Right ventricle myocardium superior (tissue), 1 donor: Measurements from ENCODE around the gene GALNTL6. TPM values are rescaled to one million over a fixed set of nuclear protein-coding genes. Genes with fewer than 3 reads are reported as not detected.
"Not testable (repeated sequence)": the region's sequence is repeated elsewhere in the genome, so short reads cannot be mapped to it uniquely, and the experiment has no call there.

Experiments used
- ATAC-seq: fragments of 200-7000 bp; cut with Tn5 transposase; one replicate; pipeline ENCODE4 v1.9.1; 2020; ENCODE audit warnings: mild to moderate bottlenecking; ENCODE audit not compliant: poor library complexity
- DNase-seq: peaks from one replicate; pipeline ENCODE4 v3.0.0-alpha.2; 2020
- intact Hi-C: fragments of 100-400 bp; cut with DNase I; formaldehyde crosslinking; loops from one replicate; pipeline ENCODE4 v1.11.2; 2022
- total RNA-seq: library from RNA; stranded (reverse); fragmentation: NEBNext Ultra II Directional; extraction: Animal tissue kit (Norgen Biotek cat#: 25700); gene quantifications from one replicate; pipeline ENCODE4 v1.2.1, GENCODE V29; 2021
- donor health status: DM: no; HTN: yes; CAD: no; lungs with severe emphysema.

GALNTL6 gene
- total RNA-seq, 1 donor from 2014 or later: not detected

DNA sequence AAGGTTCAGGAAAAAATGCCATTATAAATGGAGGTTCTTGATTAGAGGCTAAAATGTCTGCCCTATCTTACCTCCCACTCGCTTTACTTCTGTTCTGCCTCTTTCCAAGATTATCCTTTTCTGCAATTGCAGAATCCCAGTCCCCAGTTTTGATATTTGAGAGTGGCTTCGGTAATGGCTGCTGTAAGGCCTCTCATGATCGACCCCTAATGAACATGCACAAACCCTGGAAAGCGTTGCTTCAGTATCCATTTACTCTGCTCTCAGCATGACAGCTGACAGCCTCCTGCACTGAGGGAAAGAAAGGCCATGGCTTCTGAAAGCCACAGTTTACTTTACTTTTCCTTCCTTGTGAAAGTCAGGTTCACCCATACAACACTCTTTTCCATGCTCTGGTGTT is 1030.0 kb downstream of the GALNTL6 start:
- DNase-seq (no peak), ATAC-seq (no peak)
- intact Hi-C loops: no loop called here

DNA sequence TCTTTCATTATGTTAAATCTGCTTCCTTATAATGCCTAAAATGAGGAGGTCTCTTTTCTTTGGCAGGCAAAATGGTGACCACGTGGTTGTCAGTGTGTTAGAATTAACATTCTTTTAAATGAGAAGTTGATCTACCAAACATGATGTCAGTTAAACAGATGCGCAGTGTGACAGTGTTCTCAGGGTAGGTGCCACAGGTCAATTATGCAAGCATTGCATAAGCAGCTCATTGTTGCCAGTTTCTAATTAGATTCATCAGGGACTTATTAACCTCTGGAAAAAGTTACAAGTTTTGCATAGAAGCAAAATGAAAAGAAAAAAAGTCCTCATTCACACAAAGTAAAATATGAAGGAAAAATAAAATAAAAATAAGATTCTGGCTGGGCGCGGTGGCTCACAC is 1031.4 kb downstream of the GALNTL6 start:
- intact Hi-C loops: no loop called here
- ATAC-seq: no peak
- DNase-seq: no peak

DNA sequence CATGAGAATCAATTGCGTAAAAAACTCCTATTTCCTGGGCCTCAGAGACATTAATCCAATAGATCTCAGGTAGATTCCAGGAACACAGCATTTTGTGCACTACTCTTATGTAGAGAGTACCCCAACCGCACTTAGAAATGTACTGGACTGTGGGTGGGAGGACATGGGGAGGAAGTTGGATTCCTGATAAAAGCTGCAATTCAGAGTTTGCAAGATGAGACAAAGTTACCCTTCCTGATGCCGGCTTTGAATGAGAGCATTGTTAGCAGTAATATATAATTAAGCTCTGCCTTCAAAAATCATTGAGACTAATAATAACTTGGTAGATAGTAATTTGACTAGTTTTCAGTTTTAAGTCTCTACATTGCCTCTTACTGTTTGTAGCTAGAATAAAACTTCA is 1032.1 kb downstream of the GALNTL6 start:
- intact Hi-C loops: no loop called here
- DNase-seq (no peak), ATAC-seq (no peak)

DNA sequence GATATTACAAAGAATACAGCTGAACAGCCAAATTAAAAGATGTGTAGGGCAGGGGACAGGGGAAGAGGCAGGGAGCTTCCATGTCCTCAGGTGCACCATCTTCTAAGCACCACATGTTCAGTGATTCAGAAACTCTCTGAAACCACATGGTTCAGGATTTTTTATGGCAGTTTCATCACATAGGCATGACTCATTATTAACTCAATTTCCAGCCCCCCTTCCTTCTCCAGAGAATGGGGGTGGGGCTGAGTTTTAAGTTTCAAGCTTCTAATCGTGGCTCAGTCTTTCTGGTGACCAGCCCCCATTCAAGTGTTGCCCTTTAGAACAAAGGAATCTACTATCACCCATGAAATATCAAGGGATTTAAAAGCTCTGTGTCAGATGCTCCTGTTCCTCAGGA is 1037.6 kb downstream of the GALNTL6 start:
- intact Hi-C loops: no loop called here
- ATAC-seq (no peak), DNase-seq (no peak)

DNA sequence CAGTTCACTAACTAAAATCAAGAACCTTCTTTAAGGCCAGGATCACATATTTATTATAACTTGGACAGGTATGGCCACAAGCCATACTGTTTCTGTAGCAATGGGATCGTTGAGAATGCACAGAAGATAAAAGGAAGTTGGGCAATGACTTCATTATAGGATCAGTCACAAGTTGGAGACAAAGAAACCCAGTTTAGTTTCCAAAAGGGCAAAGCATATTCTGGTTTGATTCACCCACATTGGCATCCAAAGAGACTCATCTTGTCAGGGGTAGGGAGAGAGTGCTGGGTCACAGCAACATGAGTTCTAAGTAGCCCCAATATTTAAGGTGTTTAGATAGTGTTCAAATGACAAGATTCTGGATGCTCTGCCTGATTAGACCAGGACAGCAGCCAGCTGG is 1038.3 kb downstream of the GALNTL6 start:
- ATAC-seq (no peak), DNase-seq (no peak)
- intact Hi-C loops: no loop called here

DNA sequence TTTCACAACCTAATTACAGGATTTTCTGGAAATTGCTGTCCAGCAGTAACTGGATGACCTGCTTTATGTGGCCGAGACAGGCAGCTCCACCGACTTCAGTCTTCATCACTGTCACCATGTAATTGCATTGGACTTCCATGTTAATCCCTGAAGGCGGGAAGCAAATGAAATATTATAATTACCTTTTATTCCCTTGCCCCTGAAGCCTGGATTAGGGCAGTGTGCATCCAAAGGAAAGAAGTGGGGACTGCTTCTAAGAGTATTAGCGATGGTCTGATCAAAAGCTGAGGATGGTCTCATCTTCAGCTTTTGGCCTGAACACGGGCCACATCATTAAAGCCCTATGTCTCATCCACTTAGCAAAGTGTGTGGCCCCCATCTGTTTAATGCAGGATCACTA is 1043.8 kb downstream of the GALNTL6 start:
- intact Hi-C loops: no loop called here
- no peak for ATAC-seq
- no peak for DNase-seq

DNA sequence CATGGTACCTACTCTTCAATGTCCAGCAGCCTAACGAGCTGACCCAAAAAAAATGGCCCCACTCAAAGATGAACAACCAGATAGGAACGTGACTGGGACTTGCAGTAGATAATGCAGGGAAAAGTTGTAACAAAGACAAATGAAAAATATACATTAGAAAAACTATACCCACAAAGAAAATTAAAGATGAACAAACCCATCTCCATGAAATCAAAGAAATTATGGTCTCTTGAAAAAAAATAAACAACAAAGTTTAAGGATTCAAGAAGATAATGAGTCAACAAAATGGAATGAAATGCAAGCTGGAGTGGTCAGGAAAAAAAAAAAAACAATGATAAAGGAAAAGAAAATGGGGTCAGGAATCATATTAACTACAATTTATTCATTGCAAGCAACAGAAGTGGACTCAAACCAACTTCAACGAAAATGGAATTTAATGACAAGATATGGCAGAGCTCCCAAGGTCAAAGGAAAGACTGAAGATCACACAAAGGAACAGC is 1045.6 kb downstream of the GALNTL6 start:
- DNase-seq (no peak), ATAC-seq (no peak)
- intact Hi-C loops: no loop called here

DNA sequence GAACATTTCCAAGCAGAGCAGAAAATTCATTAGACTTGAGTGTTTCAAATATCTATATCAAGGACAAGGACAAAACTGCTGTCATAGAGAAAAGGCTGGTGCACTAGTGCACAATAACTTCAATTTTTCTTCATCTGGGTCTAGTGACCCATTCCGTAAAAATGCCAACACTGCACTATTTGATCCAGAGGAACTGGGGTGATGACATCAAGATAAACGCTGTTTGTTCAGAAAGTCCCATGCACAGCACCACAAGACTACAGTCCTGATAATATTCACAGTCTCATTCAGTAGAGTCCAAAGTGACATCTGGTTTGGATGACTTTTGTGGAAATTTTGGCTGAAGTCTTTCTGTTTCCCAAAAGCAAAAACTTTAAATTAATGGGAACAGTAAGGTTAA is 1051.9 kb downstream of the GALNTL6 start:
- DNase-seq (no peak), ATAC-seq (no peak)
- intact Hi-C loops: no loop called here

DNA sequence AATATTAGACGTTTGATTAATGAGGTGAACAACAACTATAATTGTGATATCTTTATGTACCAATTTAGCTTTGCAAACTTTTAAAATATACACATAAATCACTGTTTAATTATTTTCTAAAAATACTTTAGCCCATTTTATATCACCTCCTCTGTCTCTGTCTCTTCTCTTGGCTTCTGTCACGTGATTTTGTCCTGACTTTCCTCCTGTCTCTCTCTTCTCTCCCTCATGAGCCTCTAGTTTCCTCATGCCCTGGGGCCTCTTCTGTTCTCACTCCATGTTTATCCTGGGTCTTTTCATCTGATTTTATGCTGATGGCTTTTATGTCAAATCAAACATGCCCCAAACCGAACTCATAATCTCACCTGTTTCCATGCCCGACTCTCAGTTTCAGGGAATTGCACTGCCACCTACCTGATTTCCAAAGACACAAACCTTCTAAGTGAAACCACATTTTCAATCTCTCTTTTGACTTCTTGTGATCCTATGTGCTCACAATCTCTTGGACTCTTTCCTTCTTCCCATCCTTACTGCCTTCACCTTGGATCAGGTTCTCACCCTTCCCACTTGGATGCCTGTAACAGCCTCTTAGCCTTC is 1052.4 kb downstream of the GALNTL6 start:
- no peak for ATAC-seq

DNA sequence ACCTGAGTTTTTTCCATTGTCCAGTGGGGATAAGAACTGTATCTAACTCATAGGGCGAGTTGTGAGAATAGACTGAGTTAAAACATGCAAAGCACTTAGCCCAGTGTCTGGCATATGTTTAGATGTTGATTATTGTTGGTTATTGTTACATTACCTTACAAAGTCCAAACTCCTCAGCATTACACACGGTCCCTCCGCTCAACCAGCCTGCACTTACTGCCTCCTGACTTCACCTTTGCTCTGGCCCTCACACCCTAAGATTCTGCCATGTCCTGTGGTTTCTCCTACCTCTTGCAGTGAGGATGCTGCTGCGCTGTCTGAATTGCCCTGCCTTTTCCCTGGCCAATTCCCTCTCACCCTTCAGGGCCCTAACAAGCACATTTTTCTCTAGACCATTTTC is 1053.2 kb downstream of the GALNTL6 start:
- DNase-seq (no peak), ATAC-seq (no peak)
- intact Hi-C loops: no loop called here

More for the DNA sequence above, 1052.4 kb downstream of the GALNTL6 start:
- intact Hi-C loops: no loop called here
- no peak for DNase-seq

DNA sequence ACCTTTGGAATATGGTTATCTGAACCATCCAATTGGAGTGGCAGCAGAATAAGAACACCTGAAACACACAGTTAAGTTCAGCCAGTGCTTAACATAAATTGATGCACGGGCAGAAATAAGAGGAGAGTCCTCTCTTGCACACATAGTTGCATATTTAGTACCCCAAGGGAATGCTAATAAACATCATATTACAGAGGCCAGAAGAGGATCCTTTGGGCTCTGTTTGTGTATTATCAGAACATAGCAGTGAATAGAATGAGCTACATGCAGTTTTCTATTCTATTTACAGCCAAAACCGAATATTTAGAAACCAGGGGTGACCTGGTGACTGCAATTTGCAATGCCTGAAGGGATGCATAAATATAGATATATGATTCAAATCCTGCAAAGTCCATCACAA is 1054.6 kb downstream of the GALNTL6 start:
- ATAC-seq (no peak), DNase-seq (no peak)
- intact Hi-C loops: no loop called here

DNA sequence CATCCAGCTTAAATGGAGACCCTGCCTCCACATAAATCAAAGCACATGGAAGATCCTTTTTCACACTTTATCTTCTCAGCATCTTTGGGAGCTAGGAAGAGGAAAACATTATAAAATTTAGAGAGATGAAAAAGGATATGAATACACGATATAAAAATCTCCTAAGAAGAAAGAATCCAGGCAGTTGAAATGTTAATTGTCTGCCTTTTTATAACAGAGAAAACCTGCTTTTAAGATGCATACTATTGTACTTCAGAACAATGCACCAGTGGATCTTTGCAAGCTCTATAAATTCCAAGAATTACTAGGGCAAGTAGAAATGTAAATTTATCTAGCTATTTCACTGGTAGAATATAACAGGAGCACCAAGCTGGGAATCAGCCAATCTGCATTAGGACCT is 1055.1 kb downstream of the GALNTL6 start:
- no peak for DNase-seq
- no peak for ATAC-seq
- intact Hi-C loops: no loop called here

DNA sequence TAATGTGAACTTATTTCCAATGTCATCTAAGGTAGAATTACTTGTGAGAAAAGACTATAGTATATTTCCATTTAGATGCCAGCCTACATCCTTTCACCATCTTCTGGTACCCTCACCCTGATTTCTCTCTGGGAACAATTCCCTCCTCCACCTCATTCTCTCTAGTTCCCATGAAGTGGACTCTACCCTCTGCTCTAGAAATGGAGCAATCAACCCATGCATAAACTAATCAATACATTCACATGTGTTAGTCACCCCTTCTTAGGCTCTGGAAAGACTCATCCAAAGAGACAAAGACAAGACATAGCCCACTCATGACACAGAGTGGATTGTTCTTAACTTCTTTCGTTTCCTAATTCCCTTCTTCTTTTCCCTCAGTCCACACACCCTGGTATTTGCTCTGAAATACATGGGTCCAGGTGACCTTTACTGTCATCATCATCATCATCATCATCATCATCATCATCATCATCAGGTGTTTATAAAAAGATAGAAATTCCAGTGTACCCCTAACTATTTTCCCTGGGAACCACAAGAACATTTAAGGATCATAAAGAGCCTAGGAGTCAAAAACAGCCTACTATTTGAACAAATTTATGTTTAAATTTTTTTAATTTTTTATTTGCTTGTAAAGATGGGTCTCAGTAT is 1056.5 kb downstream of the GALNTL6 start:
- DNase-seq (no peak), ATAC-seq (no peak)
- intact Hi-C loops: no loop called here

DNA sequence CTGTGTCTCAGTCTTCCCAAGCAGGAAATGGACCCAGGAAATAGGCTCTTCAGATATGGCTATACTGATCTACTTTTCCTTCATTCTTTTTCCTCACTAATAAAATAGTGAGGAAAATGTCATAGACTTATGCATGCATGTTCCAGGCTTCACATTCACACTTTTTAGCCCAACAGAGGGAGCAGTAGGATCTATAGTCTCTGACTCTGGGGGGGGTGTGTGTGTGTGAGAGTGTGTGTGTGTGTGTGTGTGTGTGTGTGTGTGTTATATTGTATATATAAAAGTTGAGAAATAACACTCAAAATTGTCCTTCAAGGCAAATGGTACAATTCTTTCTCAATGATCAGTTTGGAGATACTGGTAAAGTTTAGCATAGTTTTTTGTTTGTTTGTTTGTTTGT is 1058.2 kb downstream of the GALNTL6 start:
- DNase-seq (no peak), ATAC-seq (no peak)
- intact Hi-C loops: no loop called here

DNA sequence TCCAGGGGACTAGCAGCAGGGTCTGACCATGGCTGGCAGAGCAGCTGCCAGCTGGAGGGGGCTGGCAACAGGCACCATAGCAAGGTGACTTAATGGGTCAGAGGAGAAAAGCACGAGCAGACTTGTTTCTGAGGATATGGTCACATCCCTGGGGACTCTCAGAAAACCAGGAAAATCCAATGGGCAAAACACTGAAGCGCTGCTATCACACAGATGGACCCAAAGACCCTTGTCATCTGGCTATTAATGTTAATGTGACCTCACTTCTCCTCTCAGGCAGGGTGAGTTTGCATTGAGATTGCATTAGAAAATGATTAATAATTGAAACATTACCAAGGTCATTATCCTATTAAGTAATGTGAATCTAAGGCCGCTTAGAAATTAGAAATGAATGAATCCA is 1061.7 kb downstream of the GALNTL6 start:
- DNase-seq: no peak
- no peak for ATAC-seq
- intact Hi-C loops: no loop called here

DNA sequence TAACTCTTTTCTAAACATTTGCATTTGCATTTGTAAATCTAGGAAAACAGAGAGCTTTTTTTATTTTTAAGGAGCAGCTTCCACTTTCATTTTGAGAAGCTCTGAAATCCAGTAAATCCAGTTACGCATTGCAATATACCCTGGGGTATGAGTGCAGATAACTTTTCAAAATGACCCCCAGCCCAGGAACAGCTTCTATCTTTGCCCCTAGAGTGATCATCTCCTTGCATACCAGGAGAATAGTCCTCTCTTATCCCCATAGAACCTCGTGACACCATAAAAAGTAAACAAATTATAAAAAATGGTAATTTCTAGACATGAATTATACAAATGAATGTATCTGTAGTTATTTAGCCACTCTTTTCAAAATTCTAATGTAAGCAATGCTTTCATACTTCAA is 1063.2 kb downstream of the GALNTL6 start:
- intact Hi-C loops: no loop called here
- ATAC-seq (no peak), DNase-seq (no peak)

DNA sequence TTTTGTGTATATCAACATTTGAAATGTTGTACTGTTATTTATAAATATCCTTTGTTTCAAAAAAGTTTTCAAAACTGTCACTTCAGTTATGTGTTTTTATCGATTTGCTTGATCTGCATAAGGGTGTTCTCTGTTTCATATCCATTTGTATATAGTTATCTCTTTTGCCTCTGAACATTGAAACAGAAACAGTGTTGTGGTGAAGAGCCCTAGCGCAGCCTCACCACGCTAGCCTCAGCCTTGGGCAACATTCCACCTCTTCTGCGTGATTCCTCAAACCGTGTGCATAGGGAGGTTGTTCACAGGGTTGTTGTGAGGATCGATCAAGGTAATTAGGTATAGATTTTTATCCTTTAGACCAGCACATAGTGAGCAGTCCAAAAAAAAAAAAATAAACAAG is 1068.4 kb downstream of the GALNTL6 start:
- intact Hi-C loops: no loop called here
- no peak for DNase-seq
- ATAC-seq: no peak

DNA sequence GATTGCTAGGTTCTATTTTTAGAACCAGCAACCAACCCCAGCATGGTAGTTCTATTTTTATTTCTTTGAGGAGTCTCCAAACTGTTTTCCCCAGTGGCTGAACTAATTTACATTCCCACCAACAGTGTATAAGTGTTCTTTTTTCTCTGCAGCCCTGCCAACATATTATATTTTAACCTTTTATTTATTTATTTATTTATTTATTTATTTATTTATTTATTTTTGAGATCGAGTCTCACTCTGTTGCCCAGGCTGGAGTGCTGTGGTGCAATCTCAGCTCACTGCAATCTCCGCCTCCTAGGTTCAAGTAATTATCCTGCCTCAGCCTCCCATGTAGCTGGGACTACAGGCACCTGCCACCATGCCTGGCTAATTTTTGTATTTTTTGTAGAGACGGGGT is 1074.2 kb downstream of the GALNTL6 start:
- DNase-seq, ATAC-seq, intact Hi-C loops: not testable (repeated sequence)

DNA sequence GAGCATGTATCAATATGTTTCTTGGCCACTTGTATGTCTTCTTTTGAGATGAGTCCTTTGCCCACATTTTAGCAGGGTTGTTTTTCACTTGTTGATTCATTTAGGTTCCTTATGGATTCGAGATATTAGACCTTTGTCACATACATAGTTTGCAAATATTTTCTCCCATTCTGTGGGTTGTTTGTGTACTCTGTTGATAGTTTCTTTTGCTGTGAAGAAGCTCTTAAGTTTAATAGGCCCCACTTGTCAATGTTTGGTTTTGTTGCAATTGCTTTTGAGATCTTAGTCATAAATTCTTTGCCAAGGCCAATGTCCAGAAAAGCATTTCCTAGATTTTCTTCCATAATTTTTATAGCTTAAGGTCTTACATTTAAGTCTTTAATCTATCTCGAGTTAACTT is 1074.8 kb downstream of the GALNTL6 start:
- DNase-seq (no peak), ATAC-seq (no peak)
- intact Hi-C loops: no loop called here

DNA sequence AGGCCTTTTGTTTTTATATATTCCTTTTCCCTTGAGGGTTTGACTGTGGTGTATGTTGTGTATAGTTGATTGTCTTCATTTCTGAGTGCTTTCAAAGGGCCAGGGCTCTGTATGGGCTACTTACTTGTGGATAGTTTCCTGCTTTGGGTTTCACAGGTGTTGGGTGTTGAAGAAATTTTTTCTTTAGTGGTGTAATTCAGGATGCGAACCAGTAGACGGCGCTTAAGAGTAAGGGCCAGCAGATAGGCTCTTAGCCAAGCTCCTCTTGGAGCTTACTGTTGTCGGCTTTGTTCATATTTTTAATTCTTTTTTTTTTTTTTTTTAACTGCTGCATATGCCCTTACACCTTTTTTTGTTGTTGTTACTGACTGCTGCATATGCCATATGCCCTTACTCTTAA is 1079.1 kb downstream of the GALNTL6 start:
- no peak for DNase-seq
- ATAC-seq: no peak
- intact Hi-C loops: no loop called here

DNA sequence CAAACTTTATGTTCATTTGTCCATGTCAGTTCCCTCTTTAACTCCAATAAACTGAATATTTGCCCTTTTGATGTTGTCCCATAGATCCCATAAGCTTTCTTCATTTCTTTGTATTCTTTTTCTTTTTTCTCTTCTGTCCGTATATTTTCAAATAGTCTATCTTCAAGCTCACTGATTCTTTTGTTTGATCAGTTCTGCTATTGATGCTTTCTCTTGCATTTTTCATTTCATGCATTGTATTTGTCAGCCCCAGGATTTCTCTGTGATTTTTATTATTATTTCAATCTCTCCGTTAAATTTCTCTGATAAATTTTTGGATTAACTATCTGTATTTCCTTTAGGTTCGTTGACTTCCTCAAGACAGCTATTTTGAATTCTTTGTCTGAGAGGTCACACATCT is 1082.5 kb downstream of the GALNTL6 start:
- ATAC-seq: no peak
- intact Hi-C loops: no loop called here
- DNase-seq: no peak
